GM18511 (cell line): Measurements from ENCODE around the gene EPHA8.

ENCODE experiments used
- ATAC-seq: cut with Tn5 transposase; IDR thresholded peaks from one replicate; pipeline ENCODE4 v1.9.1; 2021; ENCODE audit warnings: mild to moderate bottlenecking, moderate library complexity; ENCODE audit not compliant: unreplicated experiment

The EPHA8 gene

DNA sequence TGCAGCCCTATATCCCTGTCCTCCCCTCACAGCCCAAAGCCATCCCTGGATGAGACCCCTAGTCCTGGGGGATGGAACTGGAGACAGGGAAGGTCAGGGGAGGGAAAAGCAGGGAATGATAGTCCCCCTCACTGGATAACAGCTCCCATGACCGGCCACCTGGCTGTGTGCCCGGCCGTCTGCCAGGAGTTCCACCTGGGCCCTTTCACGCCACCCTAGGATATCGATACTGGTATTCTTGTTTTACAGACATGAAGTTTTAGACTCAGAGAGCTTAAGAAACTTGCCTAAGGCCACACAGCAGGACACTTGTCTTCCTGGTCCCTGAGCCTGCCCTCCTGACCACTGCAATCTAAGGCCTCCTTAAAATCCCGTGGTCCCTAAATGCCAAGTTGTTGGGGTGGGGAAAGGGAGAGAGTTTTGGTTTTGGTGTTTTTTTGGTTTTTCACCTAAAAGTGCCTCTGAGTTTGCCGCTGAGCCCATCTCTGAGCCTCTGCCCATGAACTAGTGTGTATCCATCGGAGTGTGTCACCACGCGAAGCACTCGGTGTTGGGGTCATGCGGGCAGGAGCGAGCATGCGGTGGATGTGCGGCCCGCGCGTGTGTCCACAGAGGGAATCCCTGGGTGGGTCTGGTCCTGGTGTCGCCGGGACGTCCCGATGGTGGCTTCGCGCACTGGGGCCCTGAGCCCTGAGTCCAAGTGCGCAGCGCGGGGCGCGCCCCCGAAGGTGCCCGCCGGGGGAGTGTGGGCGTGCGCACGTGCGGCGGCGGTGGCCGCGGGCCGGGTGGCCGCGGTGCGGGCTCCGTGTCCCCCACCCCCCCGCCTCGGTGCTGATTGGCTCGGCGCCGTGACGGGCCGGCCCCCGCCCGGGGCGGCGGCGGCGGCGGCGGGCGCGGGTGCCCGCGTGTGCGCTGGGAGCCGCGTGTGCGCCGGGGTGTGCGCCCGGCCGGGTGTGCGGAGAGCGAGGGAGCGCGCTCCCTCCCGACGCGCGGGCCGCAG lies at the start of gene EPHA8:
Gene EPHA8, plus strand, starts transcription at position 906 of the 1,000 bp plus-strand sequence. CDS start 147 bp downstream, outside the sequence.
- ATAC-seq: no peak

DNA sequence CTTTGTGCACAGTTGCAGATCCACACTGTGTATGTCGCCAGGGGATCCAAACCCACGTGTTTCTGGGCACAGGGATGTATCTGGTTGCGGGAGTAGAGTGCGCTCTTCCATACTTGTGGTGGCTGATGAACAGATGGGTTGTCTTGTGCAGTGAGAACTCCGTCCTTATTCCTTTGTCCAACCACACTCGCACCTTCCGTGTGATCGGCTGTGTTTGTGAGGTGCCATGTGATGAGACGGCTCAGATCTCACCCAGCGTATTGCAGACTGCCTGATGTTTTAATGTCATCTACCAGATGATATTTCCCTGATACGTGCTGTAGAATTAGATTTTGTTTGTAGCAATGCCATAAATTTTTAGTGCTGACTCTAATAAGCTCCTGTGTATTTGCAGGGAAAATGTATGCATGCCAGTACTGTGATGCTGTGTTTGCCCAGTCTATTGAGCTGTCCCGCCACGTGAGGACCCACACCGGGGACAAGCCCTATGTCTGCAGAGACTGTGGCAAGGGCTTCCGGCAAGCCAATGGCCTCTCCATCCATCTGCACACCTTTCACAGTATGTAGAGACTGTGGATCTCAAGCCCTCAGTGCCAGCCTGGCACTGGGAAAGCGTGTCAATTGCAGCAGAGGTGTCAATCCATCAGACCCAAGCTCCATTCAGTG lies 46.2 kb upstream of the EPHA8 start:
- no peak for ATAC-seq

DNA sequence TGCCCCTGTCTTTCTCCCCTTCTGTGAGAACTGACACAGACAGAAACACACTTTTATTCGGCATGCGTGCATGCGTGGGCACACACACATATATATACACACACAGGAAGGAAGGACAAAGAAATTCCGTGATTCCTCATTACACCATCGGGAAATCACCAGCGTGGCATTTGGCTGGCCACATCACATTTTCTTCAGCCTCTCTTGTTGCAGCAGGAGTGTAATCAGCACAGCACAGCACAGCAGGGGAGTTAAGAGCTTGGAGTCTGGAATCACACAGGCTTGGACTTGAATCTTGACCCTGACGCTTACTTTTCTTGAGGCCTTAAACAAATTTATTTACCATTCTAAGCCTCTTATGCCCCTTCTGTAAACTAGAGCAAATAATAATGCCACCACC lies 45.3 kb upstream of the EPHA8 start:
- no peak for ATAC-seq

DNA sequence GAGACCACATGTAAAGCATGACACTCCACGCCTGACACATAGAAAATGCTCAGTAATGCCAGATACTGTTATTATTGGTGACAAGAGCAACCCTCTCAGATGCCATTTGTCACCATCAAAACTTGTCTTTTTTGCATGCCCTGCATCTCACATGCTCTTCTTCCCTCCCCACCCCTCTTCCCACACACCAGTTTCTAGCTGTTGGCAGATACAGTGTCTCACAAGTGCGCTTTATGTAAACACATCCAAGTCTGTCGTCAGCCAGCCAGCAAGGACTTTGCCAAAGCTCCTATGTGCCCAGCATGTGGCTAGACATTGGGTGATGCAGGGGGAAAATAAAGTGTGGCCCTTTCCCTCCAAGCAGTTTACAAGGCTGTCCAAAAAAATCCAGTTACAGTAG lies 44.9 kb upstream of the EPHA8 start:
- no peak for ATAC-seq

DNA sequence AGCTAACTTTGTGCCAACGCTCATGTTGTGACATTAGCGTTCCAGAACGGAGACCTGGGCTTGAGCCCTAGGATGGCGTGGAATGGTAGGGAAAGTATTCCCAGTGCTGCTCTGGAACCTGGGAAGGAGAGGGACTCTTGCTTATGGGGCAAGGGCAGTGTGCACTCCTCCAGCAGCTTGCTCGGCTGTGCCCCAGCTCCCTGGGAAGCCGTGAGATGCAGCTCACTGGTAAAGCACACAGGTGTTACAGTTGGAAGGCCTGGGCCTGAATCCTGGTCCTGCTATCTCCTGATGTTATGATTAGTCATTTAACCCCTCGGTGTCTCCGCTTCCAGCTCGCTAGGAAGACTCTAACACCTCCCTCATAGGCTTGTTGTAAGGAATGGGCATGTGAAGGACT lies 42.4 kb upstream of the EPHA8 start:
- no peak for ATAC-seq

DNA sequence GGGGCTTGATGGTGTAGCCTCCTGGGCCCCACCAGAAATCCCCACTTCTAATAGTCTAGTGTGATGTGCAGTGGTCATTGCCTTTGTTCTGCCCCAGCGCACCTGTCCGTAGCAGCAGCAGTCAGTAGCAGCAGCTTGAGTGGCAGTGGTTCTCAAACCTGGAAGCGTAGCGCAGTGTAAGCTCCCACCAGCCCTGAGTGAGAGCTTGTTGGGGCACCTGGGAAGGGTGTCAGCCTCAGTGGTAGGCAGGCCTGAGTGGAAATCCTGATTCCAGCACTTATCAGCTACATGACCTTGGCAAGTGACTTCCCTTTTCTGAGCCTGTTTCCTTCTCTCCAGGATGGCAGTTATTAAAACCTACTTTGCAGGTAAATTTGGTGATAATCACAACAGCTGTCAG lies 41.6 kb upstream of the EPHA8 start:
- ATAC-seq: no peak

DNA sequence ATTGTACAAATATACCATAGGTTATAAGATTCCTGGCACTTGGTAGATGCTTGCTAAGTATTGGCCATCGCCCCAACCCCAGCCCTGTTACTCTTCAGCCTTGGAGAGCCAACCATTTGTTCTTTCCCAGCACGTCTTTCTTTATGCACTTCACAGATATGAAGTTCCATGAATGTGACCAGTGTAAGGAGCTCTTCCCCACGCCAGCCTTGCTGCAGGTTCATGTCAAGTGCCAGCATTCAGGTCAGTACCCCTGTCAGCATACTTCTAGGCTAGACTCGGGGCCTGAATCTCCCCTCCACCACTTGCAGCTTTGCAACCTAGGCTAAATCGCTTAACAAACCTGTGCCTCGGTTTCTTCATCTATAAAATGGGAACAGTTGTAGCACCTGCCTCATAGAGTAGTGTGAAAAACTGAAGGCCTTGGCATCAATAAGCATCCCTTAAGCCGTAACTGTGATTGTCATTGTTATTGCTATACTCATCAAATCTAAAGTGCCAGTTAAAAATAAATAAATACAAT lies 41.0 kb upstream of the EPHA8 start:
- no peak for ATAC-seq

DNA sequence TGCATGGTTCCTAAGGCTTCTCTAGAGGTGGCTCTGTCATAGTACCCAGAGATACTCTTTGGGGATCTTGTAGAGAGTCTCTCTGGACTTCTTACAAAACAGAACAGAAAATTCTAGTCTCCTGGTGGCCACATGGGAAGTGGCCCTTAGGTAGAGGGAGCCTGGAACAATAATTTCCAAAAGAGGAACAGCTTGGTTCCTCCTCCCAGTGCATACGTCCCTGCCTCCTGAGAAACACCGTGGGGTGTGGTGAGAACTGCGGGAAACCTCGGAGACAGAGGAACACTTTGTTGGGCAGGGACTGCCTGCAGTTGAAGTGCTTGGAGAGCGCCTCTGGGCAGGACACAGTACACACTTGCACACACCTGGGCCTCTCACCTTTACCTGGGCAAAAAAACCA lies 38.8 kb upstream of the EPHA8 start:
- ATAC-seq: no peak

DNA sequence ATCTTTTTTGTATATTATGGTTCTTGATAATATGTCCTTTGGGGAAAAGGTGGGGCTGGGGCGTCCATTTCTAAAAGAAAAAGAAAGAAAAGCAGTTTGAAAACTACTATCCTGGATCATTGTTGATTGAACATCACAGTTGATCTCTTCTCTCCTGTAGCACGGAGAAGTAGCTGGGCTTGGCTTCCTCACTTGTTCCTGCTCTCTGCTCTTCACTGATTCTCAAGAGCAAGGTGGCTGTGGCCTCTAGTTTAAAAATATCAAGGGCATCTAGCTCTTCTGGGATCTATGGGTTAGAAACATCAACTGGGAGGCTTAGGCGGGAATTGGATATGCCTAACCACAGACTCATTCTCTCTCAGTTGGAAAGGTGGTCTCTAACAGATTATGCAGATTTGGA lies 38.1 kb upstream of the EPHA8 start:
- ATAC-seq: no peak

DNA sequence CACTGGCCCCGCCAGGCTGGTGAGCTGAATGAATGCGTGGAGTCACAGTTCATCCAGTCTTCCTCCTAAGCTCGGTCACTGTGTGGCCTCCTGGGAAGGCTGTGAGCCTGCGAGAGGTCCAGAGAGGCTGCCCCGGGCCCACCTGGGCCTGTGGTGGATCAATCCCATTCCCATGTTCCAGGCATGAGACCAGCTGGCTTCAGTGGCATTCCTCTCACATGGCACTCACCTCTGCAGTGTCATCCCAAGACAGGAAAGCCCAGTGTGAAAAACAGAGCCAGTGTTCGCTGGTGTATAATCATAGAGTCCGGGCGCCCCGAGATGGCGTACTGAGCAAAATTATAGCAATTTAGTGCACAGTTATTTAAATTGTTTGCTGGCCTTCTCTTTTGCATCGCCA lies 37.6 kb upstream of the EPHA8 start:
- no peak for ATAC-seq

DNA sequence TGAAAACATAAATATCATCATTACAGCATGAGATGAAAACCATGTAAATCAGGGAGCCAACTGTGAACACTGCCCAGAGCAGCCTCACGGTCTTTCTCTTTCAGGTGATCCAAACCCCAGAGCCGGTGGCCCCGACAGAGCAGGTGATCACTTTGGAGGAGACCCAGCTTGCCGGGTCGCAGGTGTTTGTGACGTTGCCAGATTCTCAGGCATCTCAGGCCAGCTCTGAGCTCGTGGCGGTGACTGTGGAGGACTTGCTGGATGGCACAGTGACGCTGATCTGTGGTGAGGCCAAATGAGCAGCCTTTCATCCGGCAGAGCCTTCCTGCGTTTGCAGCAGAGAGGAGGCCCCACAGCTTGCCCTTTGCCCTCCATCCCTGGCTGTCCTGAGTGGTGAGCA lies 37.2 kb upstream of the EPHA8 start:
- no peak for ATAC-seq

DNA sequence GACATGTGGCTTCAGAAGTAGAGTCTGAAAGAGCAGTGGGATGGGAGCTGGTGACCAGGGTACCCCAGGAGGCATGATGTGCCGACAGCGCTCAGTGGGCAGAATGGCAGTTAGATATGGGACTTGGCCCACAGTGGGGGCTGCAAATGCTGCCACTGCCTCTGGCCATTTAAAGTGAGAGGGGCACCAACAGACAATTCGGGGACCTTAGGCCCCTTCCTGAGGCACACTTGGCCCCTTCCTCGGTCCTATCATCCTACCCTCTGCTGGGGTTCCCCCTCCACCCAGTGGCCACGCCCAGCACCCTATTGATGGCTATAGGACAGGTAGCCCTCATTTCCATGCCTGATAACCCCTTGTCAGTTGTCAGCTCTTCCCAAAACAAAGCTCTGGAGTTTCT lies 36.6 kb upstream of the EPHA8 start:
- ATAC-seq: no peak

DNA sequence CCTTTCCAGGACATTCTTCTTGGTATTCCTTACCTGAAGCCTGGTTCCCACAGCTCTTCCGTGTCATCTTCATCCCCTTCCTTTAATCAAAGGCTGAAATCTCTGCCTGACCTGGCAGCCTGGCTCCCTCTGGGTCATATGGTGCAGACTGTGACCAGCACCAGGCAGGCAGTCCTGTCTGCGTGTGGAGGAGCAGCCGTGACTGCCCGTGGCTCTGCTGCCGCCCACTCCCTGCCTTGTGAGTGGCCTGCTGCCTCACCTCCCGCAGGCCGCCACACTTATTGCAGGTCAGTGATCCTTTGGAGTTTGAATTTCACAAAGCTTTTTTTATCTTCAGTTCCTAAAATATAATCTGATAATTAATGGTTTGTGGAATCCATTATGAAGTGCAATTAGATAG lies 36.2 kb upstream of the EPHA8 start:
- no peak for ATAC-seq

DNA sequence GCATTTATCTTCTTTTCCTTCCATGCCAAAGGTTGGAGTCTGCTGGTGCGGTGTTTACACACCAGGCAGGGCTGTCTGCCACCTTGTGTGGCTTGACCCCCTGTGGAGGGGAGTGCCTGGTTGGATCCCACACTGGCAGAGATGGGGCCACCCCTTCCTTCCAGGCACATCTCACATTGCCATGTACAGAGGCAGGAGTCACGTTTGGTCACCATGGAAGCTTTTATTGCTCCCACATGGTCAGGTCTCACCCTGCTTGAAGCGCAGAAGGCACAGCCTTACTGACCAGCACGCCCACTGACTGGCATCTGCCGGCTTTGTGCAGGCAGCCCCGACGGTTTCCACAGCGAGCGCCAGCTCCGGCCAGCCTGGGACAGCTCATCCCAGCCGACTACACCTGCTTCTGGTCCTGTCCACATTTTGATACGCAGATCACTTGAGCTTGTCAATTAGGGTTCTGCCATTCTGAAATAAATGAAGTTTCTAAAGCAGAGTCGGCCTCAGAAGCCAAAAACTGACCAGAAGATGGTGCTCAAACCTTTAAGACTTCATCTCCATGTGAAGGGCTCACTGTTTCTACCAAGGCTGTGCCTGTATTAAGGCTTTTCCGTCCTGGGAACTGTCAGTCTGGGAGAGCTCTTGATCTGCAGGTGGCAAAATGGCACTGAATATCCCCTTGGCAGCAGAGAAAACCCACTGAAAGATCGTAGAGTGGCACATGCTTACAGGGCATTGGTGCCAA lies 35.6 kb upstream of the EPHA8 start:
- ATAC-seq: no peak

DNA sequence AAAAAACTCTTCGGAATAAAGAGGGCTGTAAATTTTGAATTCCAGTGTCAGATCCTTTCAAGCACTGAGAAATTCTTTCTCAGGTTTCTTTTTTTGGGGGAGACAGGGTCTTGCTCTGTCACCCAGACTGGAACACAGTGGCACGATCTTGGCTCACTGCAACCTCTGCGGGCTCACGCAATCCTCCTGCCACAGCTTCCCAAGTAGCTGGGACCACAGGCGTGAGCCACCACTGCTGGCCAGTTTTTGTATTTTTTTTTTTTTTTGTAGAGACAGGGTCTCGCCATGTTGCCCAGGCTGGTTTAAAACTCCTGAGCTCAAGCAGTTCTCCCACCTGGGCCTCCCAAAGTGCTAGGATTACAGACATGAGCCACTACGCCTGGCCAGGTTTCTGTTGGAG lies 34.8 kb upstream of the EPHA8 start:
- ATAC-seq: no peak

DNA sequence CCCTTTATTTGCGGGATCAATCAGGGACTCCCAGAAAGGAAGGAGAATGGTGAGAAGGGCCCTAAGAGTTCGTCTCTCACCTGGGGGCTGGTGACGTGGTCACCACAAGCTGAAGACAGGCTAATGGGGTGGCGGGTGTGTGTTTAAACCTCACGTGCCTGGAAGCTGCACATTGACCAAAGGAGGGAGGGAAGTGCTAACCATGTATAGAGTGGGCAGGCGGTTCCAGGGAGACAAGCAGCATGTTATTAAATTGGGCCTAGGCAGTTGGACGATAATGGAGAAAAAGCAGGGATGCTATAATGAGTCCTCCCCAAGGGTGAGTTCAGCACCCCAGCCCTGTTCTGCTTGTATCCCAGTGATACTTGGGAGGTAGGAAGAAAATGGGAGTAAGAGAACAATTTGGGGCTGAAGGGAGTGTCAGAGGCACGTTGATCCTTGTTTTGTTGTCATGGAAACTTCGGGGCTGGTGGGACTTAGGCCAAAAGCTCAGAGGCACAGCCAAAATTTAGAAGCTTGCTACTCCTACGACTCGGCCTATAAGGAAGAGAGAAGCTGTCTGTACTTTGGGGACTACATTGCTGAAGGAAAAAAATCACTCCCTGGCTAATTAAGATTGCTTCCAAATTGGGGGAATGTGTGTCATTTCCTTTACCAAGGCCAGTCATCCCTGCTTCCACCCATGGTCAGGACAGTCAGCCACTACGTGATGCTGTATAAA lies 33.2 kb upstream of the EPHA8 start:
- ATAC-seq: no peak

DNA sequence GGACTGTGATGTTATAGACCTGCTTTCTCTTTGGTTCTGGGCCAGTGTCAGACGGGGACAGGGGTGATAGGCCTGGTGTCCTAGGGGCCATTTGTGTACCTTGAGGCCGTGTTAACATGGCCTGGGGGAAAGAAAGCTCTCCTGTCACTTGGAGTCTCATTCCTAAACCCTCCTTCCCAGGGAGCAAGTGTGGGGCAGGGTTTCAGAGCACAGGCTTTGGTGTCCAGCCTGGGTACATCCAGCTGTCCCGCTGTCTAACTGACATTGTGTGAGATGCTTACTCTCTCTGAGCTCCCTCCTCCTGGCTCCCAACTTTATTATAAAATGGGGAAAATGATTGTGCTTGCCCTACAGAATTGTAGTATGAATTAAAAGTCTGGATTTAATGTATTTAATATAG lies 32.6 kb upstream of the EPHA8 start:
- ATAC-seq: no peak

DNA sequence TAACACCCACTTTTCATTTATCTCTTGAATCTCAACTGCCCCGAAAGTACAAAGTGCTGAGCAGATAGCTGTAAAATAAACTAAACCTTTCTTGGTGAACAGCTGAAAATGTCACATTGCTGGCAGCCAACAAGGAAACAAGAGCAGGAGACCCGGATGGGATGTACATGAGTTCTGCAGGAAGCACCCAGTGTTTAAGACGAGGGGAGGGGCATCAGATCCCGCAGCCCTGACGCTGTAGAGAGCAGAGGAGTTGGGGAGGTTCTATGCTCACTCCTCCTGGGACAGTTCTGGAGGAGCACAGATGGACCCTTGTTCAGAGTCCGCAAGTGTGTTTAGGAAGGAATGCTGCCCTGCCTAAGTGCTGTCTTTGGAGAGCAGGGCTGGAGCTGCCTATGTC lies 32.0 kb upstream of the EPHA8 start:
- ATAC-seq: no peak

DNA sequence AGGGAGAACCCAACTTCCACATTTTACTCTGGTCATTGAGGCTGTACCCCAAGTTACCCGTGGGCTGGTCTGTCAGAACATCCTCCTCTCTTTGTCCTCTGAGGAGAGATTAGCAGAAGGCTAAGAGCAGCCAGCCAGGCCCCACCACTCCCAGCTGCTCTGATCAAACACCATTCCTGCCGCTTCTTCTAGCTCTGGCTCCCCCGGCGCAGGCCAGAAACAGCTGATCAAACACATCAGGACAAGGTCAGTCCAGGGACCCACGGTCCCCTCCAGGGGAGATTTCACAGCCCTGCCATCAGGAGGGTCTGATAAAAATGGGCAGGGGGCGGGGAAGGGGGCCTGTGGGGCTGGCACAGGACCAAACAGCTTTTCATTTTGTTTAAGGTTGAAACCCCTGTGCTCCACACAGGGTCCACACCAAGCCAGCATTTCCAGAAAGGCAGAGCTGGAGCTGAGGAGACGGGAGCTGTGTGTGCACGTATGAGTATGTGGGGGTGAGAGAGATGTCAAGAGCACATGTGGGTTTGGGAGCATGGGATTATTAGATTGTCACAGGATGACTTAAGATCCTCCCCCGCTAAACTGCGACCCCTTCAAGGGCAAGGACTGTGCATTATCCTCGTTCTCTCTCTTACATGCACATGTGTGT lies 29.9 kb upstream of the EPHA8 start:
- ATAC-seq: no peak

DNA sequence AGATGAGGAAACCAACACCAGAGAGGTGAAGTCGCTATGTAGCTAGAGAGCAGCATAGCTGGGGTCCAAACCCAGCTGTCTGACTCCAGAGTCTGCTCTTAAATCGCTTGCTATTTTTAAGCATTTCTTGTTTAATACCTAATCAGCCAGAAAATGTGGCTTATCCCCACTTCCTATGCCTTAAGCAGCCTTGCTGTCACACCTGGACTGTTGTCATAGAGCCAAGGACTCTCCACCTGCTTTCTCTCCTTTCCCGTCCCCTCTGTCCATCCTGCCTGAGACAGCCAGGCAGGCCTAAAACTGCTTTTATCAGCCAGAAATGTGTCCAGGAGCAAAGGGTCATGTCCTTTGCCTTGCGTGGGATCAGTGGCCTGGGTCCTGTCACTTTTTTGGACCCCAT lies 28.3 kb upstream of the EPHA8 start:
- no peak for ATAC-seq
